ENCODE results near the gene MAP4K4.
"Not testable (repeated sequence)": the region's sequence is repeated elsewhere in the genome, so short reads cannot be mapped to it uniquely, and the experiment has no call there.

Gene MAP4K4

GRCh38 chr2:101912545-101912944 lies 215.0 kb downstream of the MAP4K4 start:
- Mint-ChIP-seq H3K27me3 (no peaks in the 10 kb centered on the region), H3K36me3 (peaks cover 11 to 17% of the 10 kb centered on the region in 2 donors)

GRCh38 chr2:101921319-101921952 lies 223.9 kb downstream of the MAP4K4 start:
- H3K9me3 Mint-ChIP-seq: peaks cover 17 to 18% of the 10 kb centered on the region in 2 donors
- ATAC-seq (replicated peaks): peak; percentile 99 to 100
- no peaks in the 10 kb centered on the region for H3K27me3 Mint-ChIP-seq
- DNase-seq: peak; percentile 66
- peak overlapping the region; percentile 93 for H3K27ac Mint-ChIP-seq
- H3K4me1 Mint-ChIP-seq: peaks cover 10 to 22% of the 10 kb centered on the region in 2 donors
- H3K36me3 Mint-ChIP-seq: peaks cover 9 to 20% of the 10 kb centered on the region in 2 donors
- H3K4me3 Mint-ChIP-seq: peak overlapping the region; percentile 3 to 35

More at GRCh38 chr2:101912545-101912944, 215.0 kb downstream of the MAP4K4 start:
- peak; percentile 31 for DNase-seq
- Mint-ChIP-seq H3K27ac (no peak overlapping the region), H3K4me3 (no peak overlapping the region), H3K4me1 (peaks cover 19 to 42% of the 10 kb centered on the region in 2 donors), H3K9me3 (peaks cover 16 to 17% of the 10 kb centered on the region in 2 donors)
- ATAC-seq (replicated peaks): peak; percentile 99

- DNase-seq (no peak), ATAC-seq (replicated peaks) (peak; percentile 61 to 70)
- Mint-ChIP-seq H3K9me3 (peaks cover 20 to 22% of the 10 kb centered on the region in 2 donors), H3K27me3 (no peaks in the 10 kb centered on the region), H3K36me3 (peaks cover 14 to 25% of the 10 kb centered on the region in 2 donors), H3K4me3 (peak overlapping the region in 1 of 2 donors; percentile 3), H3K4me1 (peaks cover 7 to 17% of the 10 kb centered on the region in 2 donors), H3K27ac (peak overlapping the region; percentile 93)
Observed at GRCh38 chr2:101921953-101922325, 224.4 kb downstream of the MAP4K4 start.

GRCh38 chr2:101924311-101924710 lies 226.8 kb downstream of the MAP4K4 start:
- ATAC-seq (replicated peaks); DNase-seq: not testable (repeated sequence)

GRCh38 chr2:101930019-101930418 lies 232.5 kb downstream of the MAP4K4 start:
- no peak overlapping the region for H3K4me3 Mint-ChIP-seq
- ATAC-seq (replicated peaks): no peak
- peaks cover 11 to 13% of the 10 kb centered on the region in 2 donors for H3K27me3 Mint-ChIP-seq
- H3K36me3 Mint-ChIP-seq: peaks cover 7 to 18% of the 10 kb centered on the region in 2 donors
- no peak overlapping the region for H3K27ac Mint-ChIP-seq
- H3K4me1 Mint-ChIP-seq: peaks cover 0 to 5% of the 10 kb centered on the region in 2 donors
- no peak for DNase-seq
- peaks cover 14 to 17% of the 10 kb centered on the region in 2 donors for H3K9me3 Mint-ChIP-seq

More at GRCh38 chr2:101924311-101924710, 226.8 kb downstream of the MAP4K4 start:
- H3K4me1 Mint-ChIP-seq: peaks cover 7 to 14% of the 10 kb centered on the region in 2 donors
- H3K36me3 Mint-ChIP-seq: peaks cover 13 to 33% of the 10 kb centered on the region in 2 donors
- not testable (repeated sequence) for H3K27ac Mint-ChIP-seq, H3K4me3 Mint-ChIP-seq, H3K27me3 Mint-ChIP-seq
- H3K9me3 Mint-ChIP-seq: peaks cover 23 to 24% of the 10 kb centered on the region in 2 donors

- Mint-ChIP-seq H3K27me3 (peaks cover 11 to 16% of the 10 kb centered on the region in 2 donors), H3K4me1 (peaks cover 0 to 5% of the 10 kb centered on the region in 2 donors), H3K36me3 (peaks cover 7 to 14% of the 10 kb centered on the region in 2 donors), H3K27ac (no peak overlapping the region), H3K9me3 (peaks cover 10 to 11% of the 10 kb centered on the region in 2 donors), H3K4me3 (no peak overlapping the region)
- no peak for DNase-seq
- ATAC-seq (replicated peaks): no peak
Observed at GRCh38 chr2:101930847-101931246, 233.3 kb downstream of the MAP4K4 start.

GRCh38 chr2:101931402-101931801 lies 233.9 kb downstream of the MAP4K4 start:
- H3K9me3 Mint-ChIP-seq: peaks cover 7 to 11% of the 10 kb centered on the region in 2 donors
- peaks cover 7 to 13% of the 10 kb centered on the region in 2 donors for H3K36me3 Mint-ChIP-seq
- no peak for DNase-seq
- peaks cover 0 to 5% of the 10 kb centered on the region in 2 donors for H3K4me1 Mint-ChIP-seq
- peaks cover 14 to 16% of the 10 kb centered on the region in 2 donors for H3K27me3 Mint-ChIP-seq
- H3K4me3 Mint-ChIP-seq: no peak overlapping the region
- no peak for ATAC-seq (replicated peaks)
- H3K27ac Mint-ChIP-seq: no peak overlapping the region

- H3K27ac Mint-ChIP-seq; H3K4me1 Mint-ChIP-seq; DNase-seq; H3K4me3 Mint-ChIP-seq; H3K36me3 Mint-ChIP-seq; ATAC-seq (replicated peaks): not testable (repeated sequence)
- Mint-ChIP-seq H3K27me3 (peaks cover 34 to 36% of the 10 kb centered on the region in 2 donors), H3K9me3 (peaks cover 13 to 18% of the 10 kb centered on the region in 2 donors)
Observed at GRCh38 chr2:101935764-101936163, 238.3 kb downstream of the MAP4K4 start.

GRCh38 chr2:101942851-101943250 lies 245.3 kb downstream of the MAP4K4 start:
- Mint-ChIP-seq H3K27ac (no peak overlapping the region), H3K9me3 (peaks cover 8 to 10% of the 10 kb centered on the region in 2 donors), H3K4me1 (peaks cover 0 to 6% of the 10 kb centered on the region in 2 donors), H3K4me3 (no peak overlapping the region), H3K36me3 (peaks cover 1 to 4% of the 10 kb centered on the region in 2 donors), H3K27me3 (peaks cover 9 to 17% of the 10 kb centered on the region in 2 donors)
- ATAC-seq (replicated peaks) (no peak), DNase-seq (no peak)
